Natural killer cell treated with Interleukin-12 subunit alpha and Interleukin-12 subunit beta and Interleukin-15 and Interleukin-18, amount 100 ng/mL, for 72 hours (primary cell): Measurements from ENCODE around the gene THAP3. TPM values are rescaled to one million over a fixed set of nuclear protein-coding genes. Genes with fewer than 3 reads are reported as not detected.
"Not testable (repeated sequence)": the region's sequence is repeated elsewhere in the genome, so short reads cannot be mapped to it uniquely, and the experiment has no call there.

Experiments
- ATAC-seq, 2 donors: fragments of 150-1000 bp; cut with Tn5 transposase in 1 of 2; sonication (Bioruptor Pico), chemical (Tn5 transposase) in 1 of 2; 2 replicates each; pipeline ENCODE4 v1.10.0; 2021
- DNase-seq: peaks from one replicate; pipeline ENCODE4 v3.0.0; 2022; ENCODE audit warnings: low spot score
- H3K27ac Mint-ChIP-seq, 2 donors: 1 replicate in 1 of 2; 2 replicates in 1 of 2; pipeline ENCODE4 v1.8.0; 2022; ENCODE audit warnings: mixed read lengths in 2 of 2, mild to moderate bottlenecking in 1 of 2, moderate library complexity in 1 of 2
- H3K27me3 Mint-ChIP-seq, 2 donors: 1 replicate in 1 of 2; 2 replicates in 1 of 2; pipeline ENCODE4 v1.8.0; 2022; ENCODE audit warnings: mixed read lengths in 2 of 2
- H3K36me3 Mint-ChIP-seq: one replicate; pipeline ENCODE4 v1.8.0; 2022; ENCODE audit warnings: mixed read lengths
- H3K4me1 Mint-ChIP-seq, 2 donors: 1 replicate in 1 of 2; 2 replicates in 1 of 2; pipeline ENCODE4 v1.8.0; 2022; ENCODE audit warnings: low read depth in 2 of 2, mixed read lengths in 2 of 2, mild to moderate bottlenecking in 1 of 2
- H3K4me3 Mint-ChIP-seq: one replicate; pipeline ENCODE4 v1.8.0; 2022; ENCODE audit warnings: mixed read lengths
- H3K9me3 Mint-ChIP-seq: 2 replicates; pipeline ENCODE4 v1.8.0; 2022; ENCODE audit warnings: mixed read lengths
- total RNA-seq, 2 donors: library from RNA; stranded (reverse); gene quantifications; one replicate each; pipeline ENCODE4 v1.2.3, GENCODE V29; 2022

THAP3 gene
- total RNA-seq, 2 donors from 2014 or later, result 18.7 to 33.2 TPM

DNA sequence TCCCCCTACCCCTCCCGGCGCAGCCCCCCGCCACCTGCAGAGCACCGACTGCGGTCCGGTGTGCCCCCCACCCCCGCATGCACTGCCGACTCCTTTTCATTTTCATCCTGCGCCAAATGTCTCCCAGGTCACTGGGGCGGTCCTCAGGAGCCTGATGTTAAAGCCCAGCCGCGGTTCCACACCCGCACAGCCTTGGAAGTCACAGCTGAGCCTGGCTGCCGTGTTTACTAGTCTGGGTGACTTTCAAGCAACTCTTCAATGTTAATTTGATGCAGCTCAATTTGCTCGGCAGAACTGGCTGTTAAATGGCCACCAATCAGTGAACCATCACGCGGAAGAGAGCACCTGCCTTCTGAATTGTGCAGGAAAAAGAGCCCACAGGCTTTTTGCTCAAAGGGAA, 27.2 kb downstream of the THAP3 start:
- no peaks in the 10 kb centered on the region for H3K9me3 Mint-ChIP-seq
- no peak overlapping the region for H3K27ac Mint-ChIP-seq
- H3K4me3 Mint-ChIP-seq, result no peak overlapping the region
- H3K36me3 Mint-ChIP-seq, result no peaks in the 10 kb centered on the region
- ATAC-seq, result no peak
- DNase-seq, result no peak
- no peaks in the 10 kb centered on the region for H3K27me3 Mint-ChIP-seq
- no peaks in the 10 kb centered on the region for H3K4me1 Mint-ChIP-seq

DNA sequence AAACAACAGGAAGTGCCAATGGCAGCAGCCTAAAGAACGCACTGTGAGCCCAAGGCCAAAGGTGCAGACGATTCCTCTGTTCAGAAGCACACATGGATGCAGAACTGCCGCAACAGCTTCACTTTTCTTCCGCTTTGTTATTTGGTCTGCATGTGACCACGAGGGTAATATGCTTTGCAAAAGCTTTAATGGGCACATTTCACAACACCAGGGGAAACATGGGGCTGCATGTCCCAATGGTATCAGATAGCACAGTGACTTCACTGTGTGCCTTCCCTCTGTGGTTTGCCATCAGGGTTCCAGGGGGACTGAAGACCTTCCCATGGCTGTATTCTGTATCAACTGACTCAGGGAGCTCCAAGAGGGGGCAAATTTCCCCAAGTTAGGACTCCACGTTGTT, 28.3 kb downstream of the THAP3 start:
- no peaks in the 10 kb centered on the region for H3K27me3 Mint-ChIP-seq

GRCh38 chr1:6653436-6654290, 29.0 kb downstream of the THAP3 start:
- H3K27me3 Mint-ChIP-seq, result no peaks in the 10 kb centered on the region
- H3K4me3 Mint-ChIP-seq, result no peak overlapping the region
- no peaks in the 10 kb centered on the region for H3K36me3 Mint-ChIP-seq
- DNase-seq (no peak), ATAC-seq (no peak)
- H3K9me3 Mint-ChIP-seq, result no peaks in the 10 kb centered on the region
- no peak overlapping the region for H3K27ac Mint-ChIP-seq
- no peaks in the 10 kb centered on the region for H3K4me1 Mint-ChIP-seq

More for the DNA sequence above, 28.3 kb downstream of the THAP3 start:
- Mint-ChIP-seq H3K4me3 (no peak overlapping the region), H3K27ac (no peak overlapping the region), H3K4me1 (no peaks in the 10 kb centered on the region), H3K9me3 (no peaks in the 10 kb centered on the region), H3K36me3 (no peaks in the 10 kb centered on the region)
- ATAC-seq (no peak), DNase-seq (no peak)

DNA sequence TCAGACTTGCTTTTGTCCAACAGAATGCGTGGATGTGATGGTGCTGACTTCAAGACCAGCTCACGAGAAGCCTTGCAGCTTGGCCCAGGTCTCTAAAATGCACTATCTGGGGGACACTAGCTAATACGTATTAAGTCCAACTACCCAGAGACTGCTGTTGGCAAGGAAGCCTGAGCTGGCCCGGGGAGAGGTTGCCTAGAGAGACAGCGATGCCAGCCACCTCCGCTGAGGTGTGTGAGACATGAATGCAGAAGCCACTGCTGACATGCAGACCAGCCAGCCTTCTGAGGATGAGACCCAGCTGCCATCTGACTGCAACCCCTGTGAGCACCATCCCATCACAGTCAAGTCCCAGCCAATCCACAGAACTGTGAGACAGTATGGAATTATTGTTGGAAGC, 32.5 kb downstream of the THAP3 start:
- H3K36me3 Mint-ChIP-seq, result no peaks in the 10 kb centered on the region
- DNase-seq (no peak), ATAC-seq (no peak)
- no peaks in the 10 kb centered on the region for H3K27me3 Mint-ChIP-seq
- H3K27ac Mint-ChIP-seq, result no peak overlapping the region
- no peaks in the 10 kb centered on the region for H3K9me3 Mint-ChIP-seq
- H3K4me1 Mint-ChIP-seq, result no peaks in the 10 kb centered on the region
- no peak overlapping the region for H3K4me3 Mint-ChIP-seq

DNA sequence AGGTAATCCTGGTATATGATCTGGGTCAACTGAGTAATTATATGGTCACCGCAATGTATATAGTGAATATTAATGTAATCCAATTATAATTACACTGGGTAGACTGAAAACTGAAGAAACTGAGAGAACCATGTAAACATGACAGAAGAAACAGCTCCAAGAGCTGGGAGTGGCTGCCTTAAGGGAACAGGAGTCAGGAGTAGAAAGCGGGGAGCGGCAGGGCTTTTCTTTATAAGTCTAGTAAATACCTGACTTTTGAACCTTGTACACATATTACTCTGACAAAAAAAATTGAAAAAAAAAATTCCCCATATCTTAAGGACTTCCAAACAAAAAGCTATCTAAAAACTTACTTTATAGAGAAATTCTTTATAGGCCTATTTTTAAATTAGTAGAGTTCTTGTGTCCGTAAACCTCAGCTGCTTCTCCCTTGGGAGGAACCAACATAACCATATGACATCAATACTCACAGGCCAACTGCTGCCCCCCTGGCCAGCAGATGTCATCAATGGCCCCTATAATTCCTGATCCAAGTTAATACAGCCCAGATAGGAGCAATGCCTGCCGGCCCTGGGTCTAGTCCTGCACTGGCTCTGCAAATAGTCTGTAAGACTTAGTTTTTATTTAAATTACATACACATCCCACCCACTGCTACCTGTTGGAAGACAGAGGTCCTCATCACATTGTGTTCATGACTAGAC, 33.8 kb downstream of the THAP3 start:
- DNase-seq, result no peak

DNA sequence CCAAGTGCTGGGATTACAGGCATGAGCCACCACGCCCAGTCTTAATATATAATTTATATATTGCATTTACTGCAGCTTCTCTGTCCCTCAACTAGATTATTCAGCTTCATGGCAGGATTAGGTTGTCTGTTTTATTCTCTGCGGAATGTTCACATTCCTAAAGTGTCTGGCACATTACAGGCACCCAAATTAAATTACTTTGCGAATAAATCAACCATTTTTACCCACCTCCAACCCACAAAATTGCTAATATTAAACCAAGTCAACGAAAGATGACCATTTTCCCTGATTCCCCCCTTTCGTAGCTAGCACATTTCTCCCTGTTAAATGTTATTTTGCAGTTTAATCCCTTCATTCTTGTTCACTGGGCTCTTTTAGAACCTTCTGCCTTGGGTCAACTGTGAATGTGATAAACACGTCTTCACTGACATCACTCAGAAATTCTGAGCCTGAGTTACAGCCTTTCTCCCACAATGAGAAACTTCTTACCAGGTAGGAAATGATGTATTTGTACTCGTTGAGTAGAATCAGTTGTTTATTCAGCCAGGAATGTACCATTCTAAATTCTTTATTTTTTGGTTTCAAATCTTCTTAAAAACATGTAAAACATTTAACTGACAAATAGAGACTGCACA, 35.9 kb downstream of the THAP3 start:
- H3K9me3 Mint-ChIP-seq, result no peaks in the 10 kb centered on the region
- no peak for ATAC-seq

More for the DNA sequence above, 33.8 kb downstream of the THAP3 start:
- H3K27me3 Mint-ChIP-seq, result no peaks in the 10 kb centered on the region
- H3K36me3 Mint-ChIP-seq, result no peaks in the 10 kb centered on the region
- peaks cover 0 to 1% of the 10 kb centered on the region in 2 donors for H3K4me1 Mint-ChIP-seq
- no peak overlapping the region for H3K4me3 Mint-ChIP-seq
- H3K9me3 Mint-ChIP-seq, result no peaks in the 10 kb centered on the region
- ATAC-seq, result no peak
- H3K27ac Mint-ChIP-seq, result no peak overlapping the region

DNA sequence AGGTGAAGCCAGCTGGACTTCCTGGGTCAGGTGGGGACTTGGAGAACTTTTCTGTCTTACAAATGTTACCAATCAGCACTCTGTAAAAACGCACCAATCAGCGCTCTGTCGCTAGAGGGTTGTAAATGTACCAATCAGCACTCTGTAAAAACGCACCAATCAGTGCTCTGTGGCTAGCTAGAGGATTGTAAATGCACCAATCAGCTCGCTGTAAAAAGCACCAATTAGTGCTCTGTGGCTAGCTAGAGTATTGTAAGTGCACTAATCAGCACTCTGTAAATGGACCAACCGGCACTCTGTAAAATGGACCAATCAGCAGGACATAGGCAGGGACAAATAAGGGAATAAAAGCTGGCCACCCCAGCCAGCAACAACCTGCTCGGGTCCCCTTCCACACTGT, 37.8 kb downstream of the THAP3 start:
- not testable (repeated sequence) for H3K36me3 Mint-ChIP-seq, H3K27me3 Mint-ChIP-seq, H3K4me1 Mint-ChIP-seq, DNase-seq, ATAC-seq, H3K27ac Mint-ChIP-seq, H3K4me3 Mint-ChIP-seq, H3K9me3 Mint-ChIP-seq

More for the DNA sequence above, 35.9 kb downstream of the THAP3 start:
- DNase-seq, result no peak
- no peak overlapping the region for H3K27ac Mint-ChIP-seq
- no peaks in the 10 kb centered on the region for H3K36me3 Mint-ChIP-seq
- no peaks in the 10 kb centered on the region for H3K27me3 Mint-ChIP-seq
- H3K4me3 Mint-ChIP-seq, result no peak overlapping the region
- H3K4me1 Mint-ChIP-seq, result peaks cover 0 to 3% of the 10 kb centered on the region in 2 donors

DNA sequence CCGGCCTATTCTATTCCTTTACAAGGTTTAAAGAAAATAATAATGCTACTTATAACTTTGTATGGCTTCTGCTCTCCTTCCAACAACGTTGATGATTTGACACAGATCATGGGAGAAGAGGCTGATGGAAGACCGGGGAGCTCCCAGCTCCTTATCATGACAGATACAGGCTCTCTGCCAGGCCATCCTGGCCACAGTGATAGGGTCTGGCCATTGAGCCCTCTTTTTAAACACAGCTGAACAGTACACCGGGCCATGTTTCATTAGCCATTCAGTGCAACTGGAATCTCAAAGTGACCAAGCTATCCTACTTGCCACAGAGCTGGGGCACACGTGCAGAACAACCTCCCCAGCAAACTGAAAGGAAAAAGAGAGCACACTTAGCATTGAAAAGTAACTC, 42.0 kb downstream of the THAP3 start:
- peaks cover 0 to 6% of the 10 kb centered on the region in 2 donors for H3K4me1 Mint-ChIP-seq
- H3K36me3 Mint-ChIP-seq, result no peaks in the 10 kb centered on the region
- ATAC-seq (no peak), DNase-seq (no peak)
- no peaks in the 10 kb centered on the region for H3K9me3 Mint-ChIP-seq
- H3K27me3 Mint-ChIP-seq, result no peaks in the 10 kb centered on the region
- no peak overlapping the region for H3K27ac Mint-ChIP-seq
- no peak overlapping the region for H3K4me3 Mint-ChIP-seq

- peak overlapping the region in 1 of 2 donors; percentile 21 for H3K27ac Mint-ChIP-seq
- peaks cover 0 to 6% of the 10 kb centered on the region in 2 donors for H3K4me1 Mint-ChIP-seq
- no peaks in the 10 kb centered on the region for H3K9me3 Mint-ChIP-seq
- DNase-seq (no peak), ATAC-seq (no peak)
- H3K4me3 Mint-ChIP-seq, result no peak overlapping the region
- no peaks in the 10 kb centered on the region for H3K27me3 Mint-ChIP-seq
- no peaks in the 10 kb centered on the region for H3K36me3 Mint-ChIP-seq
These were observed 42.5 kb downstream of the THAP3 start for GRCh38 chr1:6667139-6667538.

- no peak overlapping the region for H3K27ac Mint-ChIP-seq
- H3K27me3 Mint-ChIP-seq, result no peaks in the 10 kb centered on the region
- H3K9me3 Mint-ChIP-seq, result no peaks in the 10 kb centered on the region
- peaks cover 0 to 5% of the 10 kb centered on the region in 2 donors for H3K4me1 Mint-ChIP-seq
- DNase-seq (no peak), ATAC-seq (no peak)
- no peak overlapping the region for H3K4me3 Mint-ChIP-seq
- no peaks in the 10 kb centered on the region for H3K36me3 Mint-ChIP-seq
These were observed 43.8 kb downstream of the THAP3 start for GRCh38 chr1:6668503-6668902.

DNA sequence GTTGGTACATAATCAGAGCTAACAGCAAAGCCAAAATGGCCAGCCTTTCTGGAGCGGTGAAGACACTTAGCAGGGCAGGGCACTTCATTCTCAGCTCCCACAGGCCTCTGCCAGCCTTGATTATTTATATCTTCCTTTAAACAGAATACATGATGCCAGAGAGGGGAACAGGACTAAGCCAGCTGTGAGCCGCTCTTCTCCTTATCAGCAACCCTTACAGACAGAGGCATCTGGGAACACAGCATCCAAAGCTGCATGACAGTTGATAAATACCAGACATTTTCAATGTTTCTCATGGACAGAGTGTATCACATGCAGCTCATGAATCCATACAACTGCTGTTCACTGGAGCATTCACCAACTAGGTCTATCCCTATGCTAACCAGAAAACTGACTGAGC, 47.9 kb downstream of the THAP3 start:
- ATAC-seq, result no peak
- no peak for DNase-seq
- H3K36me3 Mint-ChIP-seq, result peaks cover 6% of the 10 kb centered on the region
- H3K4me3 Mint-ChIP-seq, result no peak overlapping the region
- no peaks in the 10 kb centered on the region for H3K27me3 Mint-ChIP-seq
- H3K9me3 Mint-ChIP-seq, result no peaks in the 10 kb centered on the region
- H3K27ac Mint-ChIP-seq, result no peak overlapping the region
- H3K4me1 Mint-ChIP-seq, result peaks cover 0 to 2% of the 10 kb centered on the region in 2 donors

DNA sequence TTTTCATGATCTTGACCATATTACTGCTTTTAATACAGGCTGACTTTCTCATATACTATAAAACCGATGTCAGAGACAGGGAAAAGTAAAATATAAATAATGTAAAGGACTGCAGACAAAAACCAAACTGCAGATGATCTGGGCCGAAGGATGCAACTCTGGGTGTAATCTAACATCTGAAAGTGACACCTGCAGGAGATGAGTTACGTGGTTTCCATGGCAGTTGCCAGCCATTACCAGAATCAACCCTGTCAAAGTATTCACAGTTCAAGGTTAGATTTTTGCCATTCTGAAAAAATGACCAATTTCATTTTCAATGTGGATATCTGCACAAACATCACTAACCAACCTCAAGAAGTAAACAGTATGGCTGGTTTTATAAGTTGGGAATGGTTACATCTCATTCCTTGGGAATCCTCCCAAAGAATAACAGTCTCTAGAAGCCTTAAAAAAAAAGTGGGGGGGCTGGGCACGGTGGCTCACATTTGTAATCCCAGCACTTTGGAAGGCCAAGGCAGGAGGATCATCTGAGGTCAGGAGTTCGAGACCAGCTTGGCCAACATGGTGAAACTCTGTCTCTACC, 49.2 kb downstream of the THAP3 start:
- H3K27me3 Mint-ChIP-seq, result no peaks in the 10 kb centered on the region
- H3K4me1 Mint-ChIP-seq, result no peaks in the 10 kb centered on the region
- H3K36me3 Mint-ChIP-seq, result peaks cover 8% of the 10 kb centered on the region
- no peak for ATAC-seq
- no peak for DNase-seq
- no peaks in the 10 kb centered on the region for H3K9me3 Mint-ChIP-seq
- no peak overlapping the region for H3K27ac Mint-ChIP-seq
- H3K4me3 Mint-ChIP-seq, result no peak overlapping the region

GRCh38 chr1:6674771-6675170, 50.1 kb downstream of the THAP3 start:
- H3K9me3 Mint-ChIP-seq, result no peaks in the 10 kb centered on the region
- no peaks in the 10 kb centered on the region for H3K27me3 Mint-ChIP-seq
- ATAC-seq (no peak), DNase-seq (no peak)
- H3K4me1 Mint-ChIP-seq, result no peaks in the 10 kb centered on the region
- H3K4me3 Mint-ChIP-seq, result no peak overlapping the region
- no peak overlapping the region for H3K27ac Mint-ChIP-seq
- peaks cover 16% of the 10 kb centered on the region for H3K36me3 Mint-ChIP-seq

- no peak for ATAC-seq
- H3K27ac Mint-ChIP-seq, result no peak overlapping the region
- no peaks in the 10 kb centered on the region for H3K4me1 Mint-ChIP-seq
These were observed 51.3 kb downstream of the THAP3 start for GRCh38 chr1:6675941-6676340.

More at GRCh38 chr1:6675941-6676340, 51.3 kb downstream of the THAP3 start:
- Mint-ChIP-seq H3K9me3 (no peaks in the 10 kb centered on the region), H3K27me3 (no peaks in the 10 kb centered on the region), H3K4me3 (no peak overlapping the region), H3K36me3 (peaks cover 23% of the 10 kb centered on the region)
- DNase-seq, result no peak
